Activated CD4-positive, alpha-beta T cell treated with anti-CD3 and anti-CD28 coated beads, Interleukin-2, amount 10 ng/mL, durations not matched to agents 24 days and 14 days (primary cell): ENCODE results near the gene EFCAB11. TPM values are rescaled to one million over a fixed set of nuclear protein-coding genes. Genes with fewer than 3 reads are reported as not detected.

ENCODE experiments used
- DNase-seq: peaks from one replicate; pipeline ENCODE4 v3.0.0; 2022
- H3K27ac Mint-ChIP-seq: one replicate; pipeline ENCODE4 v1.8.0; 2022; ENCODE audit warnings: mild to moderate bottlenecking, mixed read lengths
- H3K27me3 Mint-ChIP-seq: one replicate; pipeline ENCODE4 v1.8.0; 2022; ENCODE audit warnings: mixed read lengths
- H3K36me3 Mint-ChIP-seq: one replicate; pipeline ENCODE4 v1.8.0; 2022; ENCODE audit warnings: low read depth, mild to moderate bottlenecking, mixed read lengths
- H3K4me1 Mint-ChIP-seq: one replicate; pipeline ENCODE4 v1.8.0; 2021; ENCODE audit warnings: mixed read lengths
- H3K4me3 Mint-ChIP-seq: one replicate; pipeline ENCODE4 v1.8.0; 2022; ENCODE audit warnings: mild to moderate bottlenecking, moderate library complexity, mixed read lengths
- H3K9me3 Mint-ChIP-seq: one replicate; pipeline ENCODE4 v1.8.0; 2021; ENCODE audit warnings: mixed read lengths
- intact Hi-C: fragments of 100-400 bp; cut with micrococcal nuclease; formaldehyde crosslinking; loops from one replicate; pipeline ENCODE4 v1.15.1; 2023
- total RNA-seq: library from RNA; stranded (reverse); gene quantifications from 2 replicates; pipeline ENCODE4 v1.2.3, GENCODE V29; 2022

Gene EFCAB11
- total RNA-seq, 1 donor from 2014 or later, result 6.8 TPM

- H3K4me3 Mint-ChIP-seq, result no peak overlapping the region
- peaks cover 13% of the 10 kb centered on the region for H3K4me1 Mint-ChIP-seq
These were observed 187.4 kb downstream of the EFCAB11 start for GRCh38 chr14:89767131-89767530.

GRCh38 chr14:89765346-89765745, 189.2 kb downstream of the EFCAB11 start:
- no peak overlapping the region for H3K4me3 Mint-ChIP-seq
- H3K36me3 Mint-ChIP-seq, result no peaks in the 10 kb centered on the region
- H3K27me3 Mint-ChIP-seq, result peaks cover 2% of the 10 kb centered on the region
- H3K4me1 Mint-ChIP-seq, result peaks cover 9% of the 10 kb centered on the region
- no peak overlapping the region for H3K27ac Mint-ChIP-seq
- no peak for DNase-seq
- intact Hi-C loops, result loop anchor here (5.0 kb wide), 5 partner anchors 88 to 588 kb away; partner anchors contain the start of gene FOXN3
- H3K9me3 Mint-ChIP-seq, result no peaks in the 10 kb centered on the region

More at GRCh38 chr14:89767131-89767530, 187.4 kb downstream of the EFCAB11 start:
- no peaks in the 10 kb centered on the region for H3K9me3 Mint-ChIP-seq
- H3K27me3 Mint-ChIP-seq, result peaks cover 10% of the 10 kb centered on the region
- DNase-seq, result no peak
- intact Hi-C loops, result loop anchor here (1.0 to 5.0 kb wide), 6 partner anchors 90 to 727 kb away; partner anchors contain the start of gene FOXN3
- peak overlapping the region; percentile 32 for H3K27ac Mint-ChIP-seq
- H3K36me3 Mint-ChIP-seq, result no peaks in the 10 kb centered on the region

GRCh38 chr14:89760086-89760485, 194.4 kb downstream of the EFCAB11 start:
- peaks cover 4% of the 10 kb centered on the region for H3K4me1 Mint-ChIP-seq
- intact Hi-C loops, result no loop called here
- H3K36me3 Mint-ChIP-seq, result peaks cover 3% of the 10 kb centered on the region
- H3K4me3 Mint-ChIP-seq, result no peak overlapping the region
- no peak overlapping the region for H3K27ac Mint-ChIP-seq
- no peak for DNase-seq
- no peaks in the 10 kb centered on the region for H3K27me3 Mint-ChIP-seq
- peaks cover 8% of the 10 kb centered on the region for H3K9me3 Mint-ChIP-seq

GRCh38 chr14:89757313-89757939, 197.1 kb downstream of the EFCAB11 start:
- peaks cover 18% of the 10 kb centered on the region for H3K9me3 Mint-ChIP-seq
- H3K4me3 Mint-ChIP-seq, result no peak overlapping the region
- H3K27ac Mint-ChIP-seq, result no peak overlapping the region
- no peak for DNase-seq
- H3K27me3 Mint-ChIP-seq, result no peaks in the 10 kb centered on the region
- peaks cover 4% of the 10 kb centered on the region for H3K4me1 Mint-ChIP-seq
- peaks cover 7% of the 10 kb centered on the region for H3K36me3 Mint-ChIP-seq
- intact Hi-C loops, result no loop called here

GRCh38 chr14:89755816-89756215, 198.7 kb downstream of the EFCAB11 start:
- Mint-ChIP-seq H3K9me3 (peaks cover 18% of the 10 kb centered on the region), H3K27ac (no peak overlapping the region), H3K4me3 (no peak overlapping the region), H3K36me3 (peaks cover 7% of the 10 kb centered on the region), H3K27me3 (no peaks in the 10 kb centered on the region), H3K4me1 (peaks cover 11% of the 10 kb centered on the region)
- DNase-seq, result no peak
- intact Hi-C loops, result no loop called here

- H3K4me1 Mint-ChIP-seq, result peaks cover 15% of the 10 kb centered on the region
- H3K9me3 Mint-ChIP-seq, result peaks cover 18% of the 10 kb centered on the region
- H3K27ac Mint-ChIP-seq, result no peak overlapping the region
- peaks cover 7% of the 10 kb centered on the region for H3K36me3 Mint-ChIP-seq
- H3K27me3 Mint-ChIP-seq, result no peaks in the 10 kb centered on the region
- no peak overlapping the region for H3K4me3 Mint-ChIP-seq
- no peak for DNase-seq
- intact Hi-C loops, result loop anchor here (5.0 kb wide), 1 partner anchor 52 kb away; no protein-coding TSS in a partner anchor
These were observed 200.6 kb downstream of the EFCAB11 start for GRCh38 chr14:89753828-89754412.

- Mint-ChIP-seq H3K27me3 (no peaks in the 10 kb centered on the region), H3K4me3 (no peak overlapping the region), H3K27ac (peak overlapping the region; percentile 70), H3K4me1 (peaks cover 15% of the 10 kb centered on the region), H3K9me3 (peaks cover 26% of the 10 kb centered on the region), H3K36me3 (peaks cover 6% of the 10 kb centered on the region)
- intact Hi-C loops, result loop anchor here (1.0 to 5.0 kb wide), 5 partner anchors 30 to 328 kb away; no protein-coding TSS in a partner anchor
- no peak for DNase-seq
These were observed 203.6 kb downstream of the EFCAB11 start for GRCh38 chr14:89750908-89751392.

- peaks cover 15% of the 10 kb centered on the region for H3K4me1 Mint-ChIP-seq
- peak overlapping the region; percentile 70 for H3K27ac Mint-ChIP-seq
- no peak overlapping the region for H3K4me3 Mint-ChIP-seq
- H3K9me3 Mint-ChIP-seq, result peaks cover 31% of the 10 kb centered on the region
- H3K27me3 Mint-ChIP-seq, result no peaks in the 10 kb centered on the region
- intact Hi-C loops, result loop anchor here (2.0 to 5.0 kb wide), 3 partner anchors 48 to 328 kb away; no protein-coding TSS in a partner anchor
- peaks cover 6% of the 10 kb centered on the region for H3K36me3 Mint-ChIP-seq
- DNase-seq, result no peak
These were observed 204.2 kb downstream of the EFCAB11 start for GRCh38 chr14:89750281-89750755.

GRCh38 chr14:89748004-89748403, 206.5 kb downstream of the EFCAB11 start:
- Mint-ChIP-seq H3K4me1 (peaks cover 15% of the 10 kb centered on the region), H3K9me3 (peaks cover 22% of the 10 kb centered on the region), H3K4me3 (no peak overlapping the region), H3K27ac (no peak overlapping the region), H3K36me3 (peaks cover 5% of the 10 kb centered on the region), H3K27me3 (no peaks in the 10 kb centered on the region)
- no peak for DNase-seq
- intact Hi-C loops, result no loop called here

- H3K4me3 Mint-ChIP-seq, result no peak overlapping the region
- no peak overlapping the region for H3K27ac Mint-ChIP-seq
- no peaks in the 10 kb centered on the region for H3K27me3 Mint-ChIP-seq
- H3K9me3 Mint-ChIP-seq, result peaks cover 21% of the 10 kb centered on the region
- H3K4me1 Mint-ChIP-seq, result peaks cover 15% of the 10 kb centered on the region
- DNase-seq, result no peak
- intact Hi-C loops, result no loop called here
- peaks cover 4% of the 10 kb centered on the region for H3K36me3 Mint-ChIP-seq
These were observed 207.4 kb downstream of the EFCAB11 start for GRCh38 chr14:89747126-89747525.

- Mint-ChIP-seq H3K4me3 (no peak overlapping the region), H3K36me3 (peaks cover 8% of the 10 kb centered on the region), H3K9me3 (peaks cover 25% of the 10 kb centered on the region), H3K27ac (no peak overlapping the region), H3K27me3 (no peaks in the 10 kb centered on the region), H3K4me1 (peaks cover 15% of the 10 kb centered on the region)
- no peak for DNase-seq
- intact Hi-C loops, result no loop called here
These were observed 207.9 kb downstream of the EFCAB11 start for GRCh38 chr14:89746654-89747053.

- Mint-ChIP-seq H3K27ac (peak overlapping the region; percentile 12), H3K4me3 (no peak overlapping the region), H3K4me1 (peaks cover 10% of the 10 kb centered on the region), H3K36me3 (peaks cover 8% of the 10 kb centered on the region), H3K27me3 (no peaks in the 10 kb centered on the region), H3K9me3 (peaks cover 28% of the 10 kb centered on the region)
- DNase-seq, result no peak
- intact Hi-C loops, result no loop called here
These were observed 208.4 kb downstream of the EFCAB11 start for GRCh38 chr14:89746135-89746534.
